Measurements from ENCODE around the gene MTCL1. TPM values are rescaled to one million over a fixed set of nuclear protein-coding genes. Genes with fewer than 3 reads are reported as not detected.

The MTCL1 gene
- total RNA-seq, 2 donors from 2014 or later, result 5.4 to 7.2 TPM

- H3K27ac ChIP-seq, result no peak overlapping the region
- no peak for TF ChIP-seq CTCF (IDR thresholded peaks at IDR 0.05)
Observed at GRCh38 chr18:8719192-8719591, 13.8 kb downstream of the MTCL1 start.

DNA sequence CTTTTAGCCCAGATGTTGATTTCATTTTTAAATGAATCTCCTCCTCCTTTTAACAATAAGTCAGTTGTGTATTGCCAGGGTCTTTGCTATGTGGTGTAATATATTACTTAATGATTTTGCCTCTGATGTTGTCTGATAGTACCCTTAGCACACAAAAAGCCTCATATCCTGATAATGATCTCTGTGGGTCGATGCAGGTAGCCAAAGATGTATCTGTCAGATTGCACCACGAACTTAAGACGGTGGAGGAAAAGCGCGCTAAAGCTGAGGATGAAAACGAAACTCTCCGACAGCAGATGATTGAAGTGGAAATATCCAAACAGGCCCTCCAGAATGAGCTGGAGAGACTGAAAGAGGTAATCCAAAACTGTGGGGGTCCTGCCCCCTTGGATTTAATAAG, 14.8 kb downstream of the MTCL1 start:
- Histone ChIP-seq H3K4me3 (no peak overlapping the region), H3K4me1 (no peaks in the 10 kb centered on the region), H3K36me3 (no peaks in the 10 kb centered on the region), H3K27ac (no peak overlapping the region), H3K27me3 (no peaks in the 10 kb centered on the region), H3K9me3 (no peaks in the 10 kb centered on the region)
- TF ChIP-seq CTCF (IDR thresholded peaks at IDR 0.05), result no peak
- DNase-seq (ENCODE audit: low spot score), result no peak

More at GRCh38 chr18:8719192-8719591, 13.8 kb downstream of the MTCL1 start:
- Histone ChIP-seq H3K27me3 (no peaks in the 10 kb centered on the region), H3K4me3 (no peak overlapping the region), H3K36me3 (no peaks in the 10 kb centered on the region), H3K4me1 (no peaks in the 10 kb centered on the region), H3K9me3 (no peaks in the 10 kb centered on the region)
- DNase-seq (ENCODE audit: low spot score), result no peak

DNA sequence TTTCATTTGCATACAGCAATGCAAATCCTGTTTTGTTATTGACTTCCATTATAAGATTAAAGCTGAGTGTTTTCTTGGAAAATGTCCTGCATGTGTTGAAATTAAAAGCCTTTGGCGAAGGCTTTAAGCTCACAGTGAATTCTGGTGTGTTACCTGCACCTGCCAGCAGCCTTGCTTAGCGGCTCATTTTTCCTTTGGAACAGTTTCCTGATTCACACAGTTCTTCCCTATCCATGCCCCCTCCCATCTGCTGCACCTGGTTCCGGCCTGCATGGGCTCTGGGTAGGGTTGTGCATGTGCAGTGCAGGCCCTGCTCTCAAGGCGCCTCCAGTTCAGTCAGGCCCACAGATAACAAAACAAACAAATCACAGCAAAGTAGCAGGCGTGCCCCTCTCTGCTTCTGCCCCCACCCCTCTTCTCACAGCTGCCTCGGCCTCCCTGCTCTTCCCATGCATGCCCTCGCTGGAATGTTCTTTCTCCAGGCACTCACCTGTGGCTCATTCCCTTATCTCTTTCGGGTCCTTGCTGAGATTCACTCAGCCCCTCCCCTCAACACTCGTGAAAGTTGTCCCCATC, 15.8 kb downstream of the MTCL1 start:
- H3K4me1 ChIP-seq, result no peaks in the 10 kb centered on the region
- no peaks in the 10 kb centered on the region for H3K27me3 ChIP-seq
- no peak for TF ChIP-seq CTCF (IDR thresholded peaks at IDR 0.05)
- H3K4me3 ChIP-seq, result no peak overlapping the region
- H3K36me3 ChIP-seq, result no peaks in the 10 kb centered on the region
- no peaks in the 10 kb centered on the region for H3K9me3 ChIP-seq
- H3K27ac ChIP-seq, result no peak overlapping the region
- DNase-seq (ENCODE audit: low spot score), result peak; percentile 38

- TF ChIP-seq CTCF (IDR thresholded peaks at IDR 0.05), result no peak
- no peaks in the 10 kb centered on the region for H3K4me1 ChIP-seq
- H3K4me3 ChIP-seq, result no peak overlapping the region
- H3K27me3 ChIP-seq, result no peaks in the 10 kb centered on the region
- no peak overlapping the region for H3K27ac ChIP-seq
- no peaks in the 10 kb centered on the region for H3K9me3 ChIP-seq
- H3K36me3 ChIP-seq, result no peaks in the 10 kb centered on the region
- DNase-seq (ENCODE audit: low spot score), result peak; percentile 16
Observed at GRCh38 chr18:8721716-8722115, 16.4 kb downstream of the MTCL1 start.

- H3K4me3 ChIP-seq, result no peak overlapping the region
- no peaks in the 10 kb centered on the region for H3K36me3 ChIP-seq
- no peaks in the 10 kb centered on the region for H3K4me1 ChIP-seq
- no peak for TF ChIP-seq CTCF (IDR thresholded peaks at IDR 0.05)
- DNase-seq (ENCODE audit: low spot score), result peak; percentile 13
- H3K27ac ChIP-seq, result no peak overlapping the region
- no peaks in the 10 kb centered on the region for H3K27me3 ChIP-seq
- H3K9me3 ChIP-seq, result no peaks in the 10 kb centered on the region
Observed at GRCh38 chr18:8722946-8723820, 17.8 kb downstream of the MTCL1 start.
